ENCODE measurements around the gene A3GALT2. TPM values are rescaled to one million over a fixed set of nuclear protein-coding genes. Genes with fewer than 3 reads are reported as not detected.

A3GALT2 gene
- polyA plus RNA-seq, 1 of the 3 experiments (the other 2 are of a cell fraction) = 0.07 TPM

DNA sequence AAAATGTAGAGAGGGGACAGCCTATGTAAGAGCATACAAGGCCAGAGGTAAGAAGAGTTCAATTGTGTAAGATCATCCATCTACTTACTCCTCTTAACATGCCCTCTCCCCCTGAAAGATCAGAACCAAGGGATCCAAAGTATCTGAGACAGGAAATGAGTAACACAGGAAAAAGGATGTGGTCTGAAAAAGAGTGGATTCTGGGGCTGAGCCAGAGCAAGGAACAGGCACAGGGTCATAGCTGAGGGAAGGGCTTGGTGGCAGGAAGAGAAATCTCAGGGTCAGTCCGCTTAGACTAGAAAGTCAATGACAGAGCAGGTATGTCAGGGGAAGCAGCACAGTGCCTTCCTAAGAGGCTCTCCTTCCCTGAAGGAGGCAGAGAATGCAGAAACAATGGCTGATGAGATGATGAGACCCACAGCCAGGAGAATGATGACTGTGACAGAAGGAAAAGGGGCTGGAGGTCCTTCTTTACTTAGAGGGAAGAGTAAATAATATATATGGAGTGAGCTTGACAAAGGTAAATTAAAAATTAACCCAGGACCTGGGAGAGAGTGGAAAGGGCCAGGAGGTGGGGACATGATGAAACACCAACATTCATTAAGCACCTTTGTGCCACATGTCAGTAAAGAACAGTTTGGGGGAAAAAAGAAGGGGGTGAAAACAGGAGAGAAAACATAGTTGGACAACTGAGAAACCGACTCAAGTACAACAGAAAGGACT is 26.2 kb upstream of the A3GALT2 start:
- Histone ChIP-seq H3K9me3 (no peaks in the 10 kb centered on the region), H2AFZ (ENCODE audit: low read depth) (no peak overlapping the region), H4K20me1 (ENCODE audit: insufficient read depth) (peaks cover 30% of the 10 kb centered on the region), H3K4me3 (ENCODE audit: low read depth in 2 of 2, low read length in 1 of 2) (peak overlapping the region; percentile 68 to 78), H3F3A (replicated peaks; ENCODE audit: insufficient read depth) (peaks cover 45% of the 10 kb centered on the region), H3K36me3 (replicated peaks in 1 of 2; ENCODE audit: control insufficient read depth in 1 of 2, insufficient read depth in 2 of 2, low read length in 1 of 2) (peaks cover 25 to 27% of the 10 kb centered on the region in 2 experiments), H3K9ac (peak overlapping the region; percentile 94), H3K79me2 (ENCODE audit: insufficient read depth) (peaks cover 76% of the 10 kb centered on the region), H3K9me2 (no peaks in the 10 kb centered on the region), H3K27me3 (ENCODE audit: insufficient read depth) (no peaks in the 10 kb centered on the region), H3K4me1 (ENCODE audit: control insufficient read depth in 1 of 2, insufficient read depth in 2 of 2, low read depth in 1 of 2, low read length in 1 of 2) (peaks cover 47 to 49% of the 10 kb centered on the region in 2 experiments), H3K4me2 (peak overlapping the region; percentile 84), H3K27ac (ENCODE audit: low read depth in 2 of 2, low read length in 1 of 2) (peak overlapping the region; percentile 89 to 97)
- WGBS (ENCODE audit: low lambda C conversion rate) = 8% methylated on average over 2 of the region's 2 CpGs
- CTCF ChIA-PET = interaction anchor here (2.0 to 2.6 kb wide), 2 partner anchors 20 to 51 kb away, joined by 10 to 18 read pairs; no protein-coding TSS in a partner anchor
- no peak for DNase-seq
- POLR2A ChIA-PET = no interaction called here
- TF ChIP-seq SMC3 (IDR thresholded peaks at IDR 0.05; ENCODE audit: low read depth, low read length) (no peak), SIN3A (IDR thresholded peaks at IDR 0.05; ENCODE audit: borderline replicate concordance, low read depth, low read length) (peak; percentile 79; the same call in 1 of the 2 replicates), TCF12 (IDR thresholded peaks at IDR 0.05) (peak; percentile 84), FOXJ3 (CRISPR knock-in tag; IDR thresholded peaks at IDR 0.05) (no peak), NFIC (IDR thresholded peaks at IDR 0.05; ENCODE audit: borderline replicate concordance) (peak; percentile 94), MXI1 (IDR thresholded peaks at IDR 0.05; ENCODE audit: low read depth, low read length) (no peak), EP300 (IDR thresholded peaks at IDR 0.05; ENCODE audit: borderline replicate concordance in 1 of 2, low read depth in 1 of 2, low read length in 1 of 2) (peak in 1 of 2 experiments; percentile 82; a peak in 1 of 4 replicates), JUND (IDR thresholded peaks at IDR 0.05) (peak; percentile 86), POLR2AphosphoS5 (IDR thresholded peaks at IDR 0.05; ENCODE audit: low read depth, low read length) (peak; percentile 81), ELF1 (IDR thresholded peaks at IDR 0.05) (peak; percentile 35; the same call in 1 of the 2 replicates), RFX5 (IDR thresholded peaks at IDR 0.05; ENCODE audit: low read length) (no peak), GABPA (IDR thresholded peaks at IDR 0.05; ENCODE audit: low read depth) (peak; percentile 62), FOSL2 (IDR thresholded peaks at IDR 0.05; ENCODE audit: borderline replicate concordance, low read depth) (peak; percentile 83), TAF1 (IDR thresholded peaks at IDR 0.05; ENCODE audit: borderline replicate concordance, low read depth, low read length) (peak; percentile 71; the same call in 1 of the 2 replicates), RXRA (IDR thresholded peaks at IDR 0.05; ENCODE audit: borderline replicate concordance, low read depth) (peak; percentile 91)
- TF ChIP-seq, protein P1, sequence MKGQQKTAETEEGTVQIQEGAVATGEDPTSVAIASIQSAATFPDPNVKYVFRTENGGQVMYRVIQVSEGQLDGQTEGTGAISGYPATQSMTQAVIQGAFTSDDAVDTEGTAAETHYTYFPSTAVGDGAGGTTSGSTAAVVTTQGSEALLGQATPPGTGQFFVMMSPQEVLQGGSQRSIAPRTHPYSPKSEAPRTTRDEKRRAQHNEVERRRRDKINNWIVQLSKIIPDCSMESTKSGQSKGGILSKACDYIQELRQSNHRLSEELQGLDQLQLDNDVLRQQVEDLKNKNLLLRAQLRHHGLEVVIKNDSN (IDR thresholded peaks at IDR 0.05; ENCODE audit: borderline replicate concordance, low read depth) = no peak
- TF ChIP-seq, protein P2, sequence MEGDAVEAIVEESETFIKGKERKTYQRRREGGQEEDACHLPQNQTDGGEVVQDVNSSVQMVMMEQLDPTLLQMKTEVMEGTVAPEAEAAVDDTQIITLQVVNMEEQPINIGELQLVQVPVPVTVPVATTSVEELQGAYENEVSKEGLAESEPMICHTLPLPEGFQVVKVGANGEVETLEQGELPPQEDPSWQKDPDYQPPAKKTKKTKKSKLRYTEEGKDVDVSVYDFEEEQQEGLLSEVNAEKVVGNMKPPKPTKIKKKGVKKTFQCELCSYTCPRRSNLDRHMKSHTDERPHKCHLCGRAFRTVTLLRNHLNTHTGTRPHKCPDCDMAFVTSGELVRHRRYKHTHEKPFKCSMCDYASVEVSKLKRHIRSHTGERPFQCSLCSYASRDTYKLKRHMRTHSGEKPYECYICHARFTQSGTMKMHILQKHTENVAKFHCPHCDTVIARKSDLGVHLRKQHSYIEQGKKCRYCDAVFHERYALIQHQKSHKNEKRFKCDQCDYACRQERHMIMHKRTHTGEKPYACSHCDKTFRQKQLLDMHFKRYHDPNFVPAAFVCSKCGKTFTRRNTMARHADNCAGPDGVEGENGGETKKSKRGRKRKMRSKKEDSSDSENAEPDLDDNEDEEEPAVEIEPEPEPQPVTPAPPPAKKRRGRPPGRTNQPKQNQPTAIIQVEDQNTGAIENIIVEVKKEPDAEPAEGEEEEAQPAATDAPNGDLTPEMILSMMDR (IDR thresholded peaks at IDR 0.05) = no peak
- TF ChIP-seq, protein P3, sequence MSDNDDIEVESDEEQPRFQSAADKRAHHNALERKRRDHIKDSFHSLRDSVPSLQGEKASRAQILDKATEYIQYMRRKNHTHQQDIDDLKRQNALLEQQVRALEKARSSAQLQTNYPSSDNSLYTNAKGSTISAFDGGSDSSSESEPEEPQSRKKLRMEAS (IDR thresholded peaks at IDR 0.05; ENCODE audit: low read depth) = peak; percentile 68
- TF ChIP-seq, protein P4, sequence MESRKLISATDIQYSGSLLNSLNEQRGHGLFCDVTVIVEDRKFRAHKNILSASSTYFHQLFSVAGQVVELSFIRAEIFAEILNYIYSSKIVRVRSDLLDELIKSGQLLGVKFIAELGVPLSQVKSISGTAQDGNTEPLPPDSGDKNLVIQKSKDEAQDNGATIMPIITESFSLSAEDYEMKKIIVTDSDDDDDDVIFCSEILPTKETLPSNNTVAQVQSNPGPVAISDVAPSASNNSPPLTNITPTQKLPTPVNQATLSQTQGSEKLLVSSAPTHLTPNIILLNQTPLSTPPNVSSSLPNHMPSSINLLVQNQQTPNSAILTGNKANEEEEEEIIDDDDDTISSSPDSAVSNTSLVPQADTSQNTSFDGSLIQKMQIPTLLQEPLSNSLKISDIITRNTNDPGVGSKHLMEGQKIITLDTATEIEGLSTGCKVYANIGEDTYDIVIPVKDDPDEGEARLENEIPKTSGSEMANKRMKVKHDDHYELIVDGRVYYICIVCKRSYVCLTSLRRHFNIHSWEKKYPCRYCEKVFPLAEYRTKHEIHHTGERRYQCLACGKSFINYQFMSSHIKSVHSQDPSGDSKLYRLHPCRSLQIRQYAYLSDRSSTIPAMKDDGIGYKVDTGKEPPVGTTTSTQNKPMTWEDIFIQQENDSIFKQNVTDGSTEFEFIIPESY (IDR thresholded peaks at IDR 0.05; ENCODE audit: borderline replicate concordance, low read depth) = no peak; the same call in 1 of the 2 replicates
- TF ChIP-seq, protein P5, sequence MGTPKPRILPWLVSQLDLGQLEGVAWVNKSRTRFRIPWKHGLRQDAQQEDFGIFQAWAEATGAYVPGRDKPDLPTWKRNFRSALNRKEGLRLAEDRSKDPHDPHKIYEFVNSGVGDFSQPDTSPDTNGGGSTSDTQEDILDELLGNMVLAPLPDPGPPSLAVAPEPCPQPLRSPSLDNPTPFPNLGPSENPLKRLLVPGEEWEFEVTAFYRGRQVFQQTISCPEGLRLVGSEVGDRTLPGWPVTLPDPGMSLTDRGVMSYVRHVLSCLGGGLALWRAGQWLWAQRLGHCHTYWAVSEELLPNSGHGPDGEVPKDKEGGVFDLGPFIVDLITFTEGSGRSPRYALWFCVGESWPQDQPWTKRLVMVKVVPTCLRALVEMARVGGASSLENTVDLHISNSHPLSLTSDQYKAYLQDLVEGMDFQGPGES (IDR thresholded peaks at IDR 0.05; ENCODE audit: low read depth, low read length) = no peak
- TF ChIP-seq, protein P6, sequence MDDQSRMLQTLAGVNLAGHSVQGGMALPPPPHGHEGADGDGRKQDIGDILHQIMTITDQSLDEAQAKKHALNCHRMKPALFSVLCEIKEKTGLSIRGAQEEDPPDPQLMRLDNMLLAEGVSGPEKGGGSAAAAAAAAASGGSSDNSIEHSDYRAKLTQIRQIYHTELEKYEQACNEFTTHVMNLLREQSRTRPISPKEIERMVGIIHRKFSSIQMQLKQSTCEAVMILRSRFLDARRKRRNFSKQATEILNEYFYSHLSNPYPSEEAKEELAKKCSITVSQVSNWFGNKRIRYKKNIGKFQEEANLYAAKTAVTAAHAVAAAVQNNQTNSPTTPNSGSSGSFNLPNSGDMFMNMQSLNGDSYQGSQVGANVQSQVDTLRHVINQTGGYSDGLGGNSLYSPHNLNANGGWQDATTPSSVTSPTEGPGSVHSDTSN (IDR thresholded peaks at IDR 0.05) = peak; percentile 64
- TF ChIP-seq, protein P7, sequence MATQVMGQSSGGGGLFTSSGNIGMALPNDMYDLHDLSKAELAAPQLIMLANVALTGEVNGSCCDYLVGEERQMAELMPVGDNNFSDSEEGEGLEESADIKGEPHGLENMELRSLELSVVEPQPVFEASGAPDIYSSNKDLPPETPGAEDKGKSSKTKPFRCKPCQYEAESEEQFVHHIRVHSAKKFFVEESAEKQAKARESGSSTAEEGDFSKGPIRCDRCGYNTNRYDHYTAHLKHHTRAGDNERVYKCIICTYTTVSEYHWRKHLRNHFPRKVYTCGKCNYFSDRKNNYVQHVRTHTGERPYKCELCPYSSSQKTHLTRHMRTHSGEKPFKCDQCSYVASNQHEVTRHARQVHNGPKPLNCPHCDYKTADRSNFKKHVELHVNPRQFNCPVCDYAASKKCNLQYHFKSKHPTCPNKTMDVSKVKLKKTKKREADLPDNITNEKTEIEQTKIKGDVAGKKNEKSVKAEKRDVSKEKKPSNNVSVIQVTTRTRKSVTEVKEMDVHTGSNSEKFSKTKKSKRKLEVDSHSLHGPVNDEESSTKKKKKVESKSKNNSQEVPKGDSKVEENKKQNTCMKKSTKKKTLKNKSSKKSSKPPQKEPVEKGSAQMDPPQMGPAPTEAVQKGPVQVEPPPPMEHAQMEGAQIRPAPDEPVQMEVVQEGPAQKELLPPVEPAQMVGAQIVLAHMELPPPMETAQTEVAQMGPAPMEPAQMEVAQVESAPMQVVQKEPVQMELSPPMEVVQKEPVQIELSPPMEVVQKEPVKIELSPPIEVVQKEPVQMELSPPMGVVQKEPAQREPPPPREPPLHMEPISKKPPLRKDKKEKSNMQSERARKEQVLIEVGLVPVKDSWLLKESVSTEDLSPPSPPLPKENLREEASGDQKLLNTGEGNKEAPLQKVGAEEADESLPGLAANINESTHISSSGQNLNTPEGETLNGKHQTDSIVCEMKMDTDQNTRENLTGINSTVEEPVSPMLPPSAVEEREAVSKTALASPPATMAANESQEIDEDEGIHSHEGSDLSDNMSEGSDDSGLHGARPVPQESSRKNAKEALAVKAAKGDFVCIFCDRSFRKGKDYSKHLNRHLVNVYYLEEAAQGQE (IDR thresholded peaks at IDR 0.05; ENCODE audit: low read depth, low read length) = peak; percentile 64; the same call in 1 of the 2 replicates

Data from SK-N-SH (cell line).